Measurements from ENCODE around the gene ZNF333.

ZNF333 gene

GRCh38 chr19:14689598-14690503 is at the start of gene ZNF333:
Gene ZNF333 (plus strand): TSS chr19:14690048. CDS start chr19:14693492, 3,444 bp downstream.
- DNase-seq = peak; percentile 90

- no peak for DNase-seq
These were observed 41.3 kb upstream of the ZNF333 start for GRCh38 chr19:14648506-14648905.

- no peak for DNase-seq
These were observed 40.8 kb upstream of the ZNF333 start for GRCh38 chr19:14649020-14649419.

- no peak for DNase-seq
These were observed 39.7 kb upstream of the ZNF333 start for GRCh38 chr19:14650161-14650560.

- DNase-seq = no peak
These were observed 34.9 kb upstream of the ZNF333 start for GRCh38 chr19:14654786-14655560.

- no peak for DNase-seq
These were observed 34.1 kb upstream of the ZNF333 start for GRCh38 chr19:14655726-14656125.

GRCh38 chr19:14659874-14660489 is 29.9 kb upstream of the ZNF333 start:
- no peak for DNase-seq

GRCh38 chr19:14661372-14661924 is 28.4 kb upstream of the ZNF333 start:
- DNase-seq = no peak

- DNase-seq = no peak
These were observed 19.9 kb upstream of the ZNF333 start for GRCh38 chr19:14669940-14670339.

- DNase-seq = no peak
These were observed 19.4 kb upstream of the ZNF333 start for GRCh38 chr19:14670408-14670807.

GRCh38 chr19:14672188-14672872 is 17.5 kb upstream of the ZNF333 start:
- DNase-seq = no peak

- DNase-seq = no peak
These were observed 16.8 kb upstream of the ZNF333 start for GRCh38 chr19:14673088-14673487.

GRCh38 chr19:14674764-14675163 is 15.1 kb upstream of the ZNF333 start, which contains the start of gene ADGRE3:
Gene ADGRE3 (minus strand): TSS chr19:14674844. CDS start chr19:14674770, 74 bp downstream.
- no peak for DNase-seq

- DNase-seq = no peak
These were observed 13.1 kb upstream of the ZNF333 start for GRCh38 chr19:14676762-14677161.

GRCh38 chr19:14677464-14677863 is 12.4 kb upstream of the ZNF333 start:
- DNase-seq = no peak

- no peak for DNase-seq
These were observed 11.6 kb upstream of the ZNF333 start for GRCh38 chr19:14678199-14678598.

- no peak for DNase-seq
These were observed 7.8 kb upstream of the ZNF333 start for GRCh38 chr19:14682084-14682483.

- DNase-seq = no peak
These were observed 6.4 kb upstream of the ZNF333 start for GRCh38 chr19:14683439-14683838.

- peak; percentile 48 for DNase-seq
These were observed 3.4 kb upstream of the ZNF333 start for GRCh38 chr19:14686411-14686810.

- DNase-seq = no peak
These were observed 4.9 kb downstream of the ZNF333 start for GRCh38 chr19:14694641-14695266.

GRCh38 chr19:14695471-14695870 is 5.6 kb downstream of the ZNF333 start:
- no peak for DNase-seq

- DNase-seq = no peak
These were observed 9.8 kb downstream of the ZNF333 start for GRCh38 chr19:14699641-14700040.

Data from NCI-H2171 treated with DMSO at 0.1 percent for 48 hours (cell line).